Measurements from ENCODE around the gene TBX3. TPM values are rescaled to one million over a fixed set of nuclear protein-coding genes. Genes with fewer than 3 reads are reported as not detected.

The TBX3 gene
- total RNA-seq, 1 donor from 2014 or later, result 0.96 TPM

DNA sequence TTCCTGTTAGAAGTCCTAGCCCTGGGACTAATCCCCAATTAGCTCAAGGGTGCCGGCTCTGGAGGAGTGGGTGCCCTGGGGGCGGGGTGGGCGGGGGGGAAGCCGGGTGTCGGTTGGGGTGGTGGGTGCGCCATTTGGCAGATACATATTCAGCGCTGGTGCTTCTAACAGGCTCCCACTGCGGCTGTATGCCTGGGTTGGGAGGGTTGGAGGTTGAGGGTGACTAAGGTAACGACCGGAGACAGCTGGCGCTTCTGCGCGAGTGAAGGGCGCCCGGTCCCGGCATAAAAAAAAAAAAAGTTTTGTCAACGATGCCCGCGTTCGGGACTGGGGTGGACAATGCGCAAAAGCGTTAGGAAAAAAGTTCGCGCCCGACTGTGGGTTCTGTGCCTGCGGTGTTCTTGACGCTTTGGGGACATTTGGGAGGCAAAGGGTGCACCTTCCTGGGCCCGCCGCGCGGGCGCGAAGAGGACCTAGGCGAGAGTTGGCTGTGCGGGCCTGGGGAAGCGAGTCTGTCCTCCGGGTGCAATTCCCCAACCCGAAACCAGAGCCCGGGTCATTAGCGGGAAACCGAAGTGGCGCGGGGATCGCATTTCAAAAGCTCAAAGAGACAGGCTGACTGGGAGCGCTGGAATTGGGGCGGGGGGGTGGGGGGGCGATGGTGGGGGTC, 19.2 kb downstream of the TBX3 start:
- no peak overlapping the region for H3K4me3 Mint-ChIP-seq
- TF ChIP-seq, protein P1, sequence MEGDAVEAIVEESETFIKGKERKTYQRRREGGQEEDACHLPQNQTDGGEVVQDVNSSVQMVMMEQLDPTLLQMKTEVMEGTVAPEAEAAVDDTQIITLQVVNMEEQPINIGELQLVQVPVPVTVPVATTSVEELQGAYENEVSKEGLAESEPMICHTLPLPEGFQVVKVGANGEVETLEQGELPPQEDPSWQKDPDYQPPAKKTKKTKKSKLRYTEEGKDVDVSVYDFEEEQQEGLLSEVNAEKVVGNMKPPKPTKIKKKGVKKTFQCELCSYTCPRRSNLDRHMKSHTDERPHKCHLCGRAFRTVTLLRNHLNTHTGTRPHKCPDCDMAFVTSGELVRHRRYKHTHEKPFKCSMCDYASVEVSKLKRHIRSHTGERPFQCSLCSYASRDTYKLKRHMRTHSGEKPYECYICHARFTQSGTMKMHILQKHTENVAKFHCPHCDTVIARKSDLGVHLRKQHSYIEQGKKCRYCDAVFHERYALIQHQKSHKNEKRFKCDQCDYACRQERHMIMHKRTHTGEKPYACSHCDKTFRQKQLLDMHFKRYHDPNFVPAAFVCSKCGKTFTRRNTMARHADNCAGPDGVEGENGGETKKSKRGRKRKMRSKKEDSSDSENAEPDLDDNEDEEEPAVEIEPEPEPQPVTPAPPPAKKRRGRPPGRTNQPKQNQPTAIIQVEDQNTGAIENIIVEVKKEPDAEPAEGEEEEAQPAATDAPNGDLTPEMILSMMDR (conservative IDR thresholded peaks at IDR 0.05), result no peak
- peaks cover 95% of the 10 kb centered on the region for H3K27me3 Mint-ChIP-seq (ENCODE audit: low read depth)
- H3K9me3 Mint-ChIP-seq, result no peaks in the 10 kb centered on the region
- H3K4me1 Mint-ChIP-seq, result peaks cover 21% of the 10 kb centered on the region
- H3K36me3 Mint-ChIP-seq (ENCODE audit: low read depth), result no peaks in the 10 kb centered on the region
- no peak for DNase-seq (ENCODE audit: low read depth, low spot score)
- no peak overlapping the region for H3K27ac Mint-ChIP-seq (ENCODE audit: unreplicated experiment)

DNA sequence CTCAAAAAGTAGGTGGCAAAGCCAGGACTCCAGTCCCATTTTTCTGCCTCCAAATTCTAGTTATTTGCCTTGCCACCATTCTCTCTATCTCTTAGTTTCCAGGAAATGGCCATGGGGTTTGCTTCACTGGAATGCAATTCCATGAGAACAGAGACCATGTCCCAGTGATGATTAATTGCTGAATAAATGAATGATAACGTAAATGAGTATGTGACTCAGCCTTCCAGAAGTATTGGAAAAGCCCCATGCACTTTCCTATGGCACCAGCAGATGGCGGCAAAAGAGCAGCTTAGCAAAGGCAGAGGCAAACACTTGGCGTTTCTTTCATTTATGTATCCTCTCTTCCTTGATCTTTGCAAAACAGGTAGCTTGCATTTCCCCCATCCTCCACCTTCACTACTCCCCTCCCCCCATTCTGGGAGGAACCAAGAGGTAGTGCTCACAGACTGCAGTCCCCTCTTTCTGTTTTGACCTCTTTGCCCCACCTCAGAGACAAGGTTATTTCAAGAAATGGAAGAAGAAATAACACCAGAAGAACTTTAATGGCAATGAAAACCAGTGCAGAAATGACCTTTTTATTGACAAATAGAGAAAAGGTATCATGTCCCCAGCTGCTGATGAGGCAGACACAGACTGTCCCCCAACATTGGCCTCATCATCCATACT, 21.3 kb downstream of the TBX3 start:
- Mint-ChIP-seq H3K9me3 (no peaks in the 10 kb centered on the region), H3K36me3 (ENCODE audit: low read depth) (no peaks in the 10 kb centered on the region), H3K27ac (ENCODE audit: unreplicated experiment) (no peak overlapping the region), H3K4me1 (peaks cover 24% of the 10 kb centered on the region), H3K4me3 (no peak overlapping the region), H3K27me3 (ENCODE audit: low read depth) (peaks cover 94% of the 10 kb centered on the region)
- TF ChIP-seq, protein P1 (conservative IDR thresholded peaks at IDR 0.05), result peak; percentile 96
- DNase-seq (ENCODE audit: low read depth, low spot score), result peak; percentile 75

DNA sequence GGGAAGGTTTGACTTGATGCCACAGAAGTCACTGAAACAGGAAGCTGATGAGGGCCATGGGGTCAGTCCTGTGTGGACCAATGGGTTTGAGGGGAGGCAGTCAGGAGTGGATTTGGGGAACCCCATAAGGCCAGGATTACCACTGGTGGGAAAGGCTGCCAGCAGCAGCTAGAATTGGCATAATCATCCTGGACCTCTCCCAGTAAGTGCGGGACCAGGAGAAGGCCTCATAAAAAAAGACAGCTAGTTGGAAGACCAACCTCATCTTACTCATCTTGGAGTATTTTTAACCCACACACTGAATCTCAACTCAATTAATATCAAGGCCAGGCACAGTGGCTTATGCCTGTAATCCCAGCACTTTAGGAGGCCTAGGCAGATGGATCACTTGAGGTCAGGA, 22.7 kb downstream of the TBX3 start:
- Mint-ChIP-seq H3K9me3 (no peaks in the 10 kb centered on the region), H3K4me3 (no peak overlapping the region), H3K27me3 (ENCODE audit: low read depth) (peaks cover 91% of the 10 kb centered on the region), H3K36me3 (ENCODE audit: low read depth) (no peaks in the 10 kb centered on the region), H3K27ac (ENCODE audit: unreplicated experiment) (no peak overlapping the region), H3K4me1 (peaks cover 27% of the 10 kb centered on the region)
- no peak for DNase-seq (ENCODE audit: low read depth, low spot score)
- TF ChIP-seq, protein P1 (conservative IDR thresholded peaks at IDR 0.05), result no peak

DNA sequence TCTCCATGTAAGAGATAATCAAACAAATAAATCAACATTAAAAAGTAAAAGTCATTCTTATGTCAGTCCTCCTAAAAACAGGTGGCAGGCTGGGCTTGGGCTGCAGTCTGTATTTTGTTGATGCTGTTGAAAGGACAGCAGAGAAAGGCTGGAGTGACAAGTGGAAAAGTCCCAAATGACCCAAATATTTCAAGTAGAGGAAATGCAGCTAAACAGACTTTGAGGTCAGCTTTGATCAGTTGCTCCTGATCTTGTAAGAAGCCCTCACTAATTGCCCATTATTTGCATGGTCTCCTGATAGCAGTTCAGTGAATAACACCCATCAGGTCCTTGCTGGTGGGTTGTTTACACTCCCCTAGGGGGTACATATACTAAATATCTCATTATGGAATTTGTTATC, 24.9 kb downstream of the TBX3 start:
- no peaks in the 10 kb centered on the region for H3K9me3 Mint-ChIP-seq
- peaks cover 90% of the 10 kb centered on the region for H3K27me3 Mint-ChIP-seq (ENCODE audit: low read depth)
- DNase-seq (ENCODE audit: low read depth, low spot score), result no peak
- H3K4me1 Mint-ChIP-seq, result peaks cover 31% of the 10 kb centered on the region
- no peak overlapping the region for H3K4me3 Mint-ChIP-seq
- H3K36me3 Mint-ChIP-seq (ENCODE audit: low read depth), result no peaks in the 10 kb centered on the region
- H3K27ac Mint-ChIP-seq (ENCODE audit: unreplicated experiment), result no peak overlapping the region
- TF ChIP-seq, protein P1 (conservative IDR thresholded peaks at IDR 0.05), result no peak

DNA sequence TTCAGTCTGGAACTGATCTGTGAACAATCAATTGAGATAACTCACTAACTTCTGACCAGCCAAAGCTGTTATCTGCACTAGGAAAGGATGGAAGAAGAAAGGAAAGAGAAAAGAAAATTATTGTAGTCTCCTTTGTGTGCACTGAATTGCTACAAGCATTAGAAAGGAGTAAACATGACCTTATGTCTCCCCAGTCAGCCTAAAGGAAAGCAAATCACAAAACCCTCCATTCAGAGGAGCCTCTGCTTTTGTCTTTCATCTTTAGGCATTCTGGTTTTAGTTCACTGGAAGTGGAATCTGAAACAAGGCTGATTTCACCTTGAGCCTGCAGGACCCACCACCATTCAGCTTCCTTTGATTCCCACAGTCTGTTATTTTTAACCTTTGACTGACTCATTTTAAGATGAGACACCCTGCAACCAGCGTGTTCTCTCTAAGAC, 26.0 kb downstream of the TBX3 start:
- H3K36me3 Mint-ChIP-seq (ENCODE audit: low read depth), result no peaks in the 10 kb centered on the region
- H3K9me3 Mint-ChIP-seq, result peaks cover 3% of the 10 kb centered on the region
- H3K27ac Mint-ChIP-seq (ENCODE audit: unreplicated experiment), result no peak overlapping the region
- DNase-seq (ENCODE audit: low read depth, low spot score), result no peak
- peaks cover 31% of the 10 kb centered on the region for H3K4me1 Mint-ChIP-seq
- H3K27me3 Mint-ChIP-seq (ENCODE audit: low read depth), result peaks cover 90% of the 10 kb centered on the region
- TF ChIP-seq, protein P1 (conservative IDR thresholded peaks at IDR 0.05), result no peak
- no peak overlapping the region for H3K4me3 Mint-ChIP-seq
